Nephron (organoid): ENCODE measurements around the gene TINCR.
"Not testable (repeated sequence)": the region's sequence is repeated elsewhere in the genome, so short reads cannot be mapped to it uniquely, and the experiment has no call there.

Experiments
- H3K27ac Mint-ChIP-seq, 3 experiments: 2 replicates each; pipeline ENCODE4 v1.8.0; 2020; ENCODE audit warnings: mixed read lengths in 3 of 3, mild to moderate bottlenecking in 2 of 3, moderate library complexity in 1 of 3
- H3K27me3 Mint-ChIP-seq: 2 replicates; pipeline ENCODE4 v1.8.0; 2021; ENCODE audit warnings: low read depth, mild to moderate bottlenecking, moderate library complexity, mixed read lengths
- H3K36me3 Mint-ChIP-seq: 2 replicates; pipeline ENCODE4 v1.8.0; 2020; ENCODE audit warnings: low read depth, mixed read lengths
- H3K4me1 Mint-ChIP-seq: 2 replicates; pipeline ENCODE4 v1.8.0; 2020; ENCODE audit warnings: mixed read lengths
- H3K4me3 Mint-ChIP-seq, 3 experiments: 2 replicates each; pipeline ENCODE4 v1.8.0; 2020; ENCODE audit warnings: mild to moderate bottlenecking in 3 of 3, mixed read lengths in 3 of 3, moderate library complexity in 2 of 3
- H3K9me3 Mint-ChIP-seq: 2 replicates; pipeline ENCODE4 v1.8.0; 2020; ENCODE audit warnings: mixed read lengths
- CTCF ChIP-seq, 3 experiments: fragments of 200-600 bp; sonication (generic); IDR thresholded peaks; one replicate each; pipeline ENCODE4 v1.5.0; 2021; ENCODE audit warnings: antibody characterized with exemption in 3 of 3; ENCODE audit not compliant: unreplicated experiment in 3 of 3

The TINCR gene

GRCh38 chr19:5567360-5567969 is at the start of gene TINCR:
TSS of gene TINCR (minus strand) at chr19:5567953.
- Mint-ChIP-seq H3K36me3 (no peaks in the 10 kb centered on the region), H3K9me3 (peaks cover 4% of the 10 kb centered on the region), H3K27me3 (peaks cover 44% of the 10 kb centered on the region), H3K4me3 (no peak within 1 kb of the TSS), H3K27ac (no peak within 1 kb of the TSS), H3K4me1 (no peaks in the 10 kb centered on the region)
- peak; percentile 17 to 39 (median 21) for TF ChIP-seq CTCF (IDR thresholded peaks at IDR 0.05; ENCODE audit: unreplicated experiment in 3 of 3)

GRCh38 chr19:5617080-5617479 is 49.3 kb upstream of the TINCR start:
- no peak overlapping the region for H3K27ac Mint-ChIP-seq
- H3K9me3 Mint-ChIP-seq, result no peaks in the 10 kb centered on the region
- peaks cover 19% of the 10 kb centered on the region for H3K4me1 Mint-ChIP-seq
- no peaks in the 10 kb centered on the region for H3K27me3 Mint-ChIP-seq
- H3K4me3 Mint-ChIP-seq, result no peak overlapping the region
- H3K36me3 Mint-ChIP-seq, result peaks cover 78% of the 10 kb centered on the region
- no peak for TF ChIP-seq CTCF (IDR thresholded peaks at IDR 0.05; ENCODE audit: unreplicated experiment in 3 of 3)

- Mint-ChIP-seq H3K4me1 (peaks cover 12% of the 10 kb centered on the region), H3K9me3 (no peaks in the 10 kb centered on the region), H3K27ac (no peak overlapping the region), H3K27me3 (no peaks in the 10 kb centered on the region), H3K36me3 (peaks cover 78% of the 10 kb centered on the region), H3K4me3 (no peak overlapping the region)
- no peak for TF ChIP-seq CTCF (IDR thresholded peaks at IDR 0.05; ENCODE audit: unreplicated experiment in 3 of 3)
These were observed 48.1 kb upstream of the TINCR start for GRCh38 chr19:5615756-5616327.

- H3K27me3 Mint-ChIP-seq, result no peaks in the 10 kb centered on the region
- no peaks in the 10 kb centered on the region for H3K4me1 Mint-ChIP-seq
- TF ChIP-seq CTCF (IDR thresholded peaks at IDR 0.05; ENCODE audit: unreplicated experiment in 3 of 3), result no peak
- H3K9me3 Mint-ChIP-seq, result no peaks in the 10 kb centered on the region
- no peak overlapping the region for H3K27ac Mint-ChIP-seq
- H3K36me3 Mint-ChIP-seq, result peaks cover 84% of the 10 kb centered on the region
- no peak overlapping the region for H3K4me3 Mint-ChIP-seq
These were observed 45.4 kb upstream of the TINCR start for GRCh38 chr19:5612891-5613865.

- Mint-ChIP-seq H3K4me3 (no peak overlapping the region), H3K9me3 (no peaks in the 10 kb centered on the region), H3K36me3 (peaks cover 83% of the 10 kb centered on the region), H3K4me1 (no peaks in the 10 kb centered on the region), H3K27ac (peak overlapping the region in 1 of 3 experiments; percentile 31), H3K27me3 (no peaks in the 10 kb centered on the region)
- no peak for TF ChIP-seq CTCF (IDR thresholded peaks at IDR 0.05; ENCODE audit: unreplicated experiment in 3 of 3)
These were observed 42.2 kb upstream of the TINCR start for GRCh38 chr19:5609881-5610448.

- not testable (repeated sequence) for H3K4me1 Mint-ChIP-seq, H3K4me3 Mint-ChIP-seq, H3K9me3 Mint-ChIP-seq, H3K27me3 Mint-ChIP-seq
- H3K36me3 Mint-ChIP-seq, result peaks cover 83% of the 10 kb centered on the region
- H3K27ac Mint-ChIP-seq, result peak overlapping the region; percentile 1 to 80 (median 8)
These were observed 41.0 kb upstream of the TINCR start for GRCh38 chr19:5608766-5609165.
